ENCODE results near the gene CELSR3. TPM values are rescaled to one million over a fixed set of nuclear protein-coding genes. Genes with fewer than 3 reads are reported as not detected.

Gene CELSR3
- total RNA-seq, 1 experiment from 2014 or later = 3.8 TPM

DNA sequence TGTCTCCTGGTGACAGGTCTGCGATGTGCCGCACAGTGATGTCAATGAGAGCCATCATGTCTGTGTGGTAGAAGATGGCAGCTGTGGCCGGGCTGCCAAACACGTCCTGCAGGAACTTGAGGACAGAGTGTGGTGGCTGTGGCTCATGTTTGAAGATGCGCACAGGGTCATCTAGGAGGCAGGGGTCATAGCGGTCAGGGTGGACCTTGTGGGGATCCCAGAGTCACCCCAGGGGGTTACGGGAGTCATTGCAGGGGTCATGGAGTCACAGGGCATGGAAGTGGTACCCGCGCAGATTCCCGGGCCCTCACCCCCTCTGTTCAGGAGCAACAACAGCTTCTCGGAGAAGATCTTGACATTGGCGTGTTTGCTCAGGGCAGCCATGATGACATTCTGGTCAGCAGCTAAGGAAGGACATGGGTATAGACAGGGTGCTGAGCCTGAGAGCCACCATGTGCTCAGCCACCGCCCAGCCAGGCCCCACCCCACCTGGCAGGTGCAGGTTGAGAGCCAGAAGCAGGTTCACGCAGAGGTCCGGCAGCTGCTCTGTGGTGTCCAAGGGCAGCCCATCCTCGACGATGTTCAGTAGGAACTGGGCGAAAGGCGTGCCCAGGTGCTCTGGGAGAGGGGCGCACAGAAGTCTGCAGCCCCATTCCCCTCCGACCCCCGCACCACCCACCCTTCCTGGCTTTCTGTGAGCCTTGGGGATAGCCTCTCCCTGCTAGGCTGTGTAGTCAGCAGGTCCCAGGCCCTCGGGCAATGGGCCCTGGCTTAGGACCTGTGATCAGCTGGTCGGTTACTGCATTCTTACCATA, 16.1 kb upstream of the CELSR3 start:
- H4K20me1 ChIP-seq (ENCODE audit: insufficient read depth, low read depth, low read length) = no peaks in the 10 kb centered on the region
- no peak overlapping the region for H3K27ac ChIP-seq (ENCODE audit: low read length)
- H3K79me2 ChIP-seq (ENCODE audit: low read length) = peaks cover 12% of the 10 kb centered on the region
- DNase-seq = no peak
- no peaks in the 10 kb centered on the region for H3K9me2 ChIP-seq (replicated peaks; ENCODE audit: insufficient read depth, low read length)
- no peak overlapping the region for H2AFZ ChIP-seq (ENCODE audit: low read length)
- no peaks in the 10 kb centered on the region for H3K27me3 ChIP-seq (ENCODE audit: low read length)
- peaks cover 11% of the 10 kb centered on the region for H3K4me1 ChIP-seq (ENCODE audit: low read length)
- peaks cover 26% of the 10 kb centered on the region for H3K36me3 ChIP-seq (ENCODE audit: insufficient read depth, low read length)
- no peak overlapping the region for H3K4me3 ChIP-seq (ENCODE audit: low read length)
- H3K4me2 ChIP-seq (ENCODE audit: low read depth, low read length, poor library complexity, severe bottlenecking) = no peak overlapping the region
- H3K9ac ChIP-seq (ENCODE audit: low read length) = no peak overlapping the region
- no peaks in the 10 kb centered on the region for H3K9me3 ChIP-seq (ENCODE audit: low read length)

DNA sequence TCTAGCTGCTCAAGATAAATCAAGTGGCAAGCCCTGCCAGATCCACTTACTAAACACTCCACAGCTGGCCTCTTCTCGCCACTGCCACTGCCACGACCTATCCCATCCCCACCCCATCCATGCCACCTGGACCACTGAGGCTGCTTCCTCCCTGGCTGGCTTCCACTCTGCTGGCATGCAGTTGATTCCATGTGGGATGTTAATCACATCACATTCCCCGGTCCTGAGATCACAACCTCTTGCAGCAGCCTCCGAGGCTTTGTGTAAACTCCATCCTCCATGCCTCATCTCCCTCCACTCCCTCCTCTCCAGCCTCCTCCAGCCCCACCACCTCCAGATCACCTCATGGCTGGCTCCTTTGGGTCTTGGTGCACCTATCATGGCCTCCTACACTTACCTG, 15.4 kb upstream of the CELSR3 start:
- peaks cover 5% of the 10 kb centered on the region for H3K79me2 ChIP-seq (ENCODE audit: low read length)
- H3K4me2 ChIP-seq (ENCODE audit: low read depth, low read length, poor library complexity, severe bottlenecking) = no peak overlapping the region
- no peak overlapping the region for H3K4me3 ChIP-seq (ENCODE audit: low read length)
- H2AFZ ChIP-seq (ENCODE audit: low read length) = no peak overlapping the region
- peaks cover 7% of the 10 kb centered on the region for H3K4me1 ChIP-seq (ENCODE audit: low read length)
- H3K9ac ChIP-seq (ENCODE audit: low read length) = no peak overlapping the region
- DNase-seq = no peak
- H3K9me3 ChIP-seq (ENCODE audit: low read length) = no peaks in the 10 kb centered on the region
- no peaks in the 10 kb centered on the region for H3K9me2 ChIP-seq (replicated peaks; ENCODE audit: insufficient read depth, low read length)
- H3K36me3 ChIP-seq (ENCODE audit: insufficient read depth, low read length) = peaks cover 26% of the 10 kb centered on the region
- H4K20me1 ChIP-seq (ENCODE audit: insufficient read depth, low read depth, low read length) = no peaks in the 10 kb centered on the region
- no peaks in the 10 kb centered on the region for H3K27me3 ChIP-seq (ENCODE audit: low read length)
- no peak overlapping the region for H3K27ac ChIP-seq (ENCODE audit: low read length)

DNA sequence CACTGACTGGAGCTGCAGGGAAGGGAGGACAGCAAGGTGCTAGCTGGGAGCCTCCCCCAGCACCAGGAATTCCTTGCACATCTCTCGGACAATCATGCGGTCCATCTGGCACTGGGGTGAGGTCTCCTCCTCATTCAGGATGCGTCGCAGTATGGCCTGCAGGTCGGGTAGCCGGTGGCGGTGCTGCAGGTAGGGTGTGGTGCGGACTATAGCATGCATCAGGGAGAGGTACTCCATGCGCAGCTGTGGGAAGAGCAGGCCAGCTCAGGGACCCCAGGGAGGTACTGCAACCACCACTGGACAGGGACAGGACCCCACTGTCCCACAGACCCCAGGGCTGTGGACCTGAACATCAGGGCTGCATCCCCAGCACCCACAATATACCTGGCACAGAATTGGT, 11.8 kb upstream of the CELSR3 start:
- no peaks in the 10 kb centered on the region for H3K27me3 ChIP-seq (ENCODE audit: low read length)
- DNase-seq = no peak
- H3K79me2 ChIP-seq (ENCODE audit: low read length) = no peaks in the 10 kb centered on the region
- no peak overlapping the region for H3K9ac ChIP-seq (ENCODE audit: low read length)
- no peak overlapping the region for H3K4me2 ChIP-seq (ENCODE audit: low read depth, low read length, poor library complexity, severe bottlenecking)
- H3K9me2 ChIP-seq (replicated peaks; ENCODE audit: insufficient read depth, low read length) = no peaks in the 10 kb centered on the region
- H4K20me1 ChIP-seq (ENCODE audit: insufficient read depth, low read depth, low read length) = no peaks in the 10 kb centered on the region
- H3K9me3 ChIP-seq (ENCODE audit: low read length) = no peaks in the 10 kb centered on the region
- no peak overlapping the region for H3K4me3 ChIP-seq (ENCODE audit: low read length)
- H3K27ac ChIP-seq (ENCODE audit: low read length) = no peak overlapping the region
- no peak overlapping the region for H2AFZ ChIP-seq (ENCODE audit: low read length)
- no peaks in the 10 kb centered on the region for H3K4me1 ChIP-seq (ENCODE audit: low read length)
- H3K36me3 ChIP-seq (ENCODE audit: insufficient read depth, low read length) = peaks cover 19% of the 10 kb centered on the region

GRCh38 chr3:48672522-48672921, 9.8 kb upstream of the CELSR3 start:
- Histone ChIP-seq H3K9ac (ENCODE audit: low read length) (no peak overlapping the region), H3K27ac (ENCODE audit: low read length) (no peak overlapping the region), H3K9me2 (replicated peaks; ENCODE audit: insufficient read depth, low read length) (no peaks in the 10 kb centered on the region), H3K27me3 (ENCODE audit: low read length) (no peaks in the 10 kb centered on the region), H4K20me1 (ENCODE audit: insufficient read depth, low read depth, low read length) (no peaks in the 10 kb centered on the region), H3K4me2 (ENCODE audit: low read depth, low read length, poor library complexity, severe bottlenecking) (no peak overlapping the region), H3K36me3 (ENCODE audit: insufficient read depth, low read length) (peaks cover 16% of the 10 kb centered on the region), H3K9me3 (ENCODE audit: low read length) (no peaks in the 10 kb centered on the region), H2AFZ (ENCODE audit: low read length) (no peak overlapping the region), H3K79me2 (ENCODE audit: low read length) (no peaks in the 10 kb centered on the region), H3K4me3 (ENCODE audit: low read length) (no peak overlapping the region), H3K4me1 (ENCODE audit: low read length) (no peaks in the 10 kb centered on the region)
- DNase-seq = no peak

DNA sequence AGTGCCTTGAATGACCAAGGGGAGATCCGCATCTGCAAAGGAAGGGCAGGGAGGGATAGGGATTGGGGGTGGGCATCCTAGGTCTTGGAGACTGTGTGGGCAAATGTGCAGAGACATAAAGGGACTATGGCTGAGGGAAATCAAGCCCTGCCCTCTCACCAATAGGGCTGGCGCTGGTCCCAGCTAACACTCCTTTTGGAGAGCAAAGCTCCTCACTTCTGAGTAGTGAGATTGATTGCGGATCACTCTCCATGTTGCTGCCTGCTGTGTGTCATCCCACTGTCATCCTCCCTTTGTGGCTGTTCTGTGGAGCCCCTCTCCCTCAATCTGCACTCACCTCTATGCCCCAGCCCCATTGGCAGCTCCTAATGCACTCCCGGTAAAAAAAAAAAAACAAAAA, 2.2 kb upstream of the CELSR3 start:
- H3K79me2 ChIP-seq (ENCODE audit: low read length) = no peaks in the 10 kb centered on the region
- no peaks in the 10 kb centered on the region for H3K9me3 ChIP-seq (ENCODE audit: low read length)
- H3K9me2 ChIP-seq (replicated peaks; ENCODE audit: insufficient read depth, low read length) = no peaks in the 10 kb centered on the region
- no peak overlapping the region for H3K4me2 ChIP-seq (ENCODE audit: low read depth, low read length, poor library complexity, severe bottlenecking)
- no peak overlapping the region for H3K4me3 ChIP-seq (ENCODE audit: low read length)
- no peak overlapping the region for H3K27ac ChIP-seq (ENCODE audit: low read length)
- H3K27me3 ChIP-seq (ENCODE audit: low read length) = no peaks in the 10 kb centered on the region
- no peak overlapping the region for H2AFZ ChIP-seq (ENCODE audit: low read length)
- no peak overlapping the region for H3K9ac ChIP-seq (ENCODE audit: low read length)
- peaks cover 3% of the 10 kb centered on the region; the same call in 1 of the 2 replicates for H3K36me3 ChIP-seq (ENCODE audit: insufficient read depth, low read length)
- no peak for DNase-seq
- no peaks in the 10 kb centered on the region for H4K20me1 ChIP-seq (ENCODE audit: insufficient read depth, low read depth, low read length)
- H3K4me1 ChIP-seq (ENCODE audit: low read length) = no peaks in the 10 kb centered on the region

DNA sequence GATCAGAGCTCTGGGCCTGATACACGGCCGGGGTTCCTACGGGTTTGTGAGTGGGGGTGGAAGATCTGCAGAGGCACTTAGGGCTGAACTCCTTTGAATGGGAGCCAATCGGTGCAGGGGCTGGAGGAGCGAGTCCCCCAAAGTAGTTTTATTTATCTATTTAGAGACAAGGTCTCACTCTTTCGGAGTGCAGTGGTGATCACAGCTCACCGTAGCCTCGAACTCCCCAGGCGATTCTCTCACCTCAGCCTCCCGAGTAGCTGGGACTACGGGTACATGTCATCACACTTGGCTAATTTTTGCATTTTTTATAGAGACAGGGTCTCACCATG, 1.6 kb upstream of the CELSR3 start:
- Histone ChIP-seq H3K4me1 (ENCODE audit: low read length) (no peaks in the 10 kb centered on the region), H3K9ac (ENCODE audit: low read length) (no peak overlapping the region), H3K27me3 (ENCODE audit: low read length) (no peaks in the 10 kb centered on the region), H4K20me1 (ENCODE audit: insufficient read depth, low read depth, low read length) (no peaks in the 10 kb centered on the region), H3K79me2 (ENCODE audit: low read length) (no peaks in the 10 kb centered on the region), H2AFZ (ENCODE audit: low read length) (no peak overlapping the region), H3K36me3 (ENCODE audit: insufficient read depth, low read length) (peaks cover 3% of the 10 kb centered on the region; the same call in 1 of the 2 replicates), H3K27ac (ENCODE audit: low read length) (no peak overlapping the region), H3K9me3 (ENCODE audit: low read length) (no peaks in the 10 kb centered on the region), H3K9me2 (replicated peaks; ENCODE audit: insufficient read depth, low read length) (no peaks in the 10 kb centered on the region), H3K4me3 (ENCODE audit: low read length) (no peak overlapping the region), H3K4me2 (ENCODE audit: low read depth, low read length, poor library complexity, severe bottlenecking) (no peak overlapping the region)
- no peak for DNase-seq

DNA sequence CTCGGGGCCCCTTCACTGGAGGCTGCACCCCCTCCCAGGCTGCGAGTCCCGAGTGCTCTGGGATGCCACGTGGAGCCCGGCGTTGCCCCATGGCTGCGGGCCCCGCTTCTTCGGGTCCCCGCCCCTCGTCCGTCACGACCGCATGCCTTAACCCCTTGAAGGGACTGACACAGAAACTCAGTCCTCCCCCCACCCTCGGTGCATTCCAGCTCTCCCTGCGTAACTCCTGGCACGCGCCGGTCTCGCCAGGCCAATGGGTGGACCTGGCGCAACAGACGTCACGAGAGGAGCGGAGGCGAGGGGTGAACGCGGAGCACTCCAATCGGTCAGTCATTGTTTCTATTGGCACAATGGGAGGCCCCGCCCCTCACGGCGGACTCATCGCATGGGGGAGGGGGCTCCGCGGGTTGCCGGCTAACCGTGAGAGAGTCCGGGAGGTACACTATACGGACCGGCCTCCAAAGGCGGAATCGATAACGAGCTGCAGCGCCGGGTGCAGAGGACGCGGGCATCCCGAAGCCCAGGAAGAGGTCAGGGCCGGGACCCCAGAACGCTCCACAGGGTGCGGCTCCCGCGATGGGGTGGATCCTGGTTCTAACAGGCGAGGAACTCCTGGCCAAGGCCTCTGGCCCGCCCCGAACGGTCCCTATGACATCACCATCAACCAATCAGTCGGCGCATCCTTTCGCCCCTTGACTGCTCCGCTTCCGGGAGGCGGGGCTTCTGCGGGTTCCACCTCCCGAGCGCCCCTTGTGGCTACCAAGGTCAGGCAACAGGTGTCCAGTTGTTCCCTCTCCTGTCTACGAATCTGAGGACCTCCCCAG, 1.0 kb upstream of the CELSR3 start:
- Histone ChIP-seq H3K4me2 (ENCODE audit: low read depth, low read length, poor library complexity, severe bottlenecking) (no peak overlapping the region), H3K9me2 (replicated peaks; ENCODE audit: insufficient read depth, low read length) (no peaks in the 10 kb centered on the region), H4K20me1 (ENCODE audit: insufficient read depth, low read depth, low read length) (no peaks in the 10 kb centered on the region), H3K4me3 (ENCODE audit: low read length) (no peak overlapping the region), H3K27me3 (ENCODE audit: low read length) (no peaks in the 10 kb centered on the region), H3K9ac (ENCODE audit: low read length) (no peak overlapping the region), H2AFZ (ENCODE audit: low read length) (no peak overlapping the region), H3K4me1 (ENCODE audit: low read length) (no peaks in the 10 kb centered on the region), H3K9me3 (ENCODE audit: low read length) (no peaks in the 10 kb centered on the region), H3K36me3 (ENCODE audit: insufficient read depth, low read length) (peaks cover 3% of the 10 kb centered on the region; the same call in 1 of the 2 replicates), H3K27ac (ENCODE audit: low read length) (no peak overlapping the region), H3K79me2 (ENCODE audit: low read length) (no peaks in the 10 kb centered on the region)
- no peak for DNase-seq

DNA sequence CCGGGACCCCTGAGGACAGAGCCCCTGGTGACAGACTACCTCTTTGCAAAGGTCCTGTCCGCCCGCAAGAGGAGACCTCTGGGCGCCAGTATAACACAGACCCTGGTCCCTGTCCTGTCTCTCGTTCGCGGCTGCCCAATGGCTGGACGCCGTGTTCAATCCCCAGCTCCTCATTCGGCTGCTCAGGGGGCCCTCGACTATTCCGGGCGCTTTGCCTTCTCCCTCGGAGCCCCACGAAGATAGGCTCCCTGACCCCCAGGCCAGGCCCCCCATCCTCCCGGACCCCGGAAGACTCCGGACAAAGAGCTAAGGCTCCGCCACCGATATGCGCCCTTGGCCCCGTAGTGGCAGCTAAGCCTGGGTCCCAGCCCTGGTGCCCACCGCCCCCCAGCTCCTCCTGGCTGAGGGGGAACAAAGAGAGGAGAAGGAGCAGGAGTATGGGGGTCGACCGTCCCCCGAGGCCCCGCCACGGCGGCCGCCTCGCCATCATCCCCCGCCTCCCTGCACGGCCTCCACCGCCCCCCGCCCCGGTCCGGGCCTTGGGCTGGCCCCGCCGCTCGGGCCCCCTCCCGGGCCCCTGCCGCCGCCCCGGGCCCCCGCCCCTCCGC, 437 bp downstream of the CELSR3 start:
- no peaks in the 10 kb centered on the region for H3K27me3 ChIP-seq (ENCODE audit: low read length)
- no peaks in the 10 kb centered on the region for H3K79me2 ChIP-seq (ENCODE audit: low read length)
- no peak overlapping the region for H3K4me3 ChIP-seq (ENCODE audit: low read length)
- H4K20me1 ChIP-seq (ENCODE audit: insufficient read depth, low read depth, low read length) = no peaks in the 10 kb centered on the region
- H3K27ac ChIP-seq (ENCODE audit: low read length) = no peak overlapping the region
- no peak overlapping the region for H2AFZ ChIP-seq (ENCODE audit: low read length)
- peaks cover 3% of the 10 kb centered on the region; the same call in 1 of the 2 replicates for H3K36me3 ChIP-seq (ENCODE audit: insufficient read depth, low read length)
- H3K9me2 ChIP-seq (replicated peaks; ENCODE audit: insufficient read depth, low read length) = no peaks in the 10 kb centered on the region
- H3K9ac ChIP-seq (ENCODE audit: low read length) = no peak overlapping the region
- DNase-seq = no peak
- no peak overlapping the region for H3K4me2 ChIP-seq (ENCODE audit: low read depth, low read length, poor library complexity, severe bottlenecking)
- no peaks in the 10 kb centered on the region for H3K4me1 ChIP-seq (ENCODE audit: low read length)
- no peaks in the 10 kb centered on the region for H3K9me3 ChIP-seq (ENCODE audit: low read length)
